Globus pallidus (tissue), 1 donor: ENCODE measurements around the gene AOPEP.

Source experiments
- DNase-seq: peaks from one replicate; pipeline ENCODE4 v3.0.0-alpha.2; 2015; ENCODE audit warnings: low spot score

AOPEP gene

GRCh38 chr9:94899464-94900221 is 173.1 kb downstream of the AOPEP start:
- DNase-seq = no peak

GRCh38 chr9:94900222-94901018 is 173.9 kb downstream of the AOPEP start:
- no peak for DNase-seq

- DNase-seq = no peak
Measured at GRCh38 chr9:94901019-94901363, 174.5 kb downstream of the AOPEP start.

- no peak for DNase-seq
Measured at GRCh38 chr9:94903961-94904421, 177.5 kb downstream of the AOPEP start.

- peak; percentile 95 for DNase-seq
Measured at GRCh38 chr9:94904806-94905205, 178.3 kb downstream of the AOPEP start.

- DNase-seq = no peak
Measured at GRCh38 chr9:94905606-94906005, 179.1 kb downstream of the AOPEP start.

GRCh38 chr9:94906181-94906580 is 179.7 kb downstream of the AOPEP start:
- no peak for DNase-seq

GRCh38 chr9:94906713-94907112 is 180.2 kb downstream of the AOPEP start:
- no peak for DNase-seq

GRCh38 chr9:94907264-94907936 is 180.9 kb downstream of the AOPEP start:
- no peak for DNase-seq

- DNase-seq = no peak
Measured at GRCh38 chr9:94908011-94908563, 181.6 kb downstream of the AOPEP start.

GRCh38 chr9:94908583-94909249 is 182.2 kb downstream of the AOPEP start:
- DNase-seq = no peak

- no peak for DNase-seq
Measured at GRCh38 chr9:94909250-94909894, 182.9 kb downstream of the AOPEP start.

- DNase-seq = no peak
Measured at GRCh38 chr9:94909965-94910730, 183.6 kb downstream of the AOPEP start.

- peak; percentile 86 for DNase-seq
Measured at GRCh38 chr9:94911211-94911610, 184.7 kb downstream of the AOPEP start.

GRCh38 chr9:94911986-94912635 is 185.6 kb downstream of the AOPEP start:
- no peak for DNase-seq

GRCh38 chr9:94912700-94913249 is 186.3 kb downstream of the AOPEP start:
- no peak for DNase-seq

- DNase-seq = peak; percentile 90
Measured at GRCh38 chr9:94913550-94913949, 187.1 kb downstream of the AOPEP start.

- no peak for DNase-seq
Measured at GRCh38 chr9:94915476-94916450, 189.3 kb downstream of the AOPEP start.

- DNase-seq = no peak
Measured at GRCh38 chr9:94916956-94917355, 190.5 kb downstream of the AOPEP start.
